ENCODE results near the gene CLCN6.

- no peak for TF ChIP-seq FOXM1 (IDR thresholded peaks at IDR 0.05; ENCODE audit: borderline replicate concordance)
- no peak for TF ChIP-seq TARDBP (IDR thresholded peaks at IDR 0.05)
- TF ChIP-seq FOXA1 (IDR thresholded peaks at IDR 0.05) = no peak
- no peak for TF ChIP-seq HDGF (IDR thresholded peaks at IDR 0.05; ENCODE audit: borderline replicate concordance)
- no peak for TF ChIP-seq PKNOX1 (IDR thresholded peaks at IDR 0.05)
Measured at GRCh38 chr1:11848373-11848700, 42.3 kb downstream of the CLCN6 start.

Measured in HEK293T (cell line).